ENCODE results near the gene ADAD2. TPM values are rescaled to one million over a fixed set of nuclear protein-coding genes. Genes with fewer than 3 reads are reported as not detected.

The ADAD2 gene
- total and polyA plus RNA-seq, 2 donors (not counting 3 experiments of a cell fraction or from before 2014, with no cell fraction given), result 0.04 TPM; not detected in 1

DNA sequence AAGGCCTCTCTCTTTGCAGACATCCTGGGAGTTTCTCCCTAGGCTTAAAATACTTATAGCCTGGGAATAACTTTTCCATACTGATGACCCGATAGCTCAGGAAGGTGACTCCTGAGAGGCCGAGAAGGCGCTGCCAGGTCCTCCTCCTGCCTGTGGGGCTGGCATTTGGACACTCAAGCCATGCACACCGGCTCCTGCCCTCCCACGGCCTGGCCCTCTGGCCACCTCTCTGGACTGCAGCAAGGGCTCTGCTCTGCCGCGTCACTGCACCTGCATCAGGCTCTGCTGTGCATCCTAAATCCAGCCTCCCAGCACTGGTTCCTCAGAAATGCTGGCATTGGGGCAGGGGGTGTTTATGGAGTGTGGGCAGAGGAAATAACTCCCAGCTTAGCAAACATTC lies 34.6 kb downstream of the ADAD2 start:
- ChIA-PET POLR2A (no interaction called here), CTCF (no interaction called here)
- Histone ChIP-seq H3K79me2 (ENCODE audit: control insufficient read depth, insufficient read depth, low read length) (no peaks in the 10 kb centered on the region), H3K4me3 (replicated peaks in 1 of 3; ENCODE audit: insufficient read depth in 1 of 3, low read depth in 1 of 3, low read length in 3 of 3) (no peak overlapping the region), H3K4me2 (ENCODE audit: insufficient read depth, low read length) (no peak overlapping the region), H3K27ac (ENCODE audit: insufficient read depth, low read depth, low read length) (no peak overlapping the region), H4K20me1 (replicated peaks; ENCODE audit: control insufficient read depth, extremely low read depth, insufficient read depth, low read length) (no peaks in the 10 kb centered on the region), H3K36me3 (ENCODE audit: control insufficient read depth in 2 of 2, extremely low read depth in 1 of 2, insufficient read depth in 2 of 2, low read length in 2 of 2) (no peaks in the 10 kb centered on the region), H3K9me1 (replicated peaks; ENCODE audit: control insufficient read depth, extremely low read depth, insufficient read depth, low read length) (no peaks in the 10 kb centered on the region), H3K27me3 (ENCODE audit: control insufficient read depth in 2 of 2, insufficient read depth in 2 of 2, low read length in 2 of 2) (peaks cover 0 to 2% of the 10 kb centered on the region in 2 experiments), H2AFZ (ENCODE audit: low read depth, low read length) (no peak overlapping the region), H3K4me1 (ENCODE audit: control insufficient read depth, extremely low read depth, insufficient read depth, low read length) (peaks cover 5% of the 10 kb centered on the region), H3K9me3 (replicated peaks; ENCODE audit: control insufficient read depth, insufficient read depth, low read length) (no peaks in the 10 kb centered on the region), H3K9ac (replicated peaks; ENCODE audit: extremely low read depth, insufficient read depth, low read length) (no peak overlapping the region)
- no TSS peak for BruUV-seq (replicated peaks)
- no peak for FAIRE-seq
- no peak for DNase-seq (ENCODE audit: low read depth, low spot score)
- intact Hi-C loops (cut with micrococcal nuclease) (no loop called here), dilution Hi-C loops (cut with MboI; ENCODE audit: extremely low pct_ligation_motif_present, low sequenced_read_pairs) (loop anchor here (25.0 kb wide), 1 partner anchor 187 kb away; no protein-coding TSS in a partner anchor)
- TF ChIP-seq, protein P1, sequence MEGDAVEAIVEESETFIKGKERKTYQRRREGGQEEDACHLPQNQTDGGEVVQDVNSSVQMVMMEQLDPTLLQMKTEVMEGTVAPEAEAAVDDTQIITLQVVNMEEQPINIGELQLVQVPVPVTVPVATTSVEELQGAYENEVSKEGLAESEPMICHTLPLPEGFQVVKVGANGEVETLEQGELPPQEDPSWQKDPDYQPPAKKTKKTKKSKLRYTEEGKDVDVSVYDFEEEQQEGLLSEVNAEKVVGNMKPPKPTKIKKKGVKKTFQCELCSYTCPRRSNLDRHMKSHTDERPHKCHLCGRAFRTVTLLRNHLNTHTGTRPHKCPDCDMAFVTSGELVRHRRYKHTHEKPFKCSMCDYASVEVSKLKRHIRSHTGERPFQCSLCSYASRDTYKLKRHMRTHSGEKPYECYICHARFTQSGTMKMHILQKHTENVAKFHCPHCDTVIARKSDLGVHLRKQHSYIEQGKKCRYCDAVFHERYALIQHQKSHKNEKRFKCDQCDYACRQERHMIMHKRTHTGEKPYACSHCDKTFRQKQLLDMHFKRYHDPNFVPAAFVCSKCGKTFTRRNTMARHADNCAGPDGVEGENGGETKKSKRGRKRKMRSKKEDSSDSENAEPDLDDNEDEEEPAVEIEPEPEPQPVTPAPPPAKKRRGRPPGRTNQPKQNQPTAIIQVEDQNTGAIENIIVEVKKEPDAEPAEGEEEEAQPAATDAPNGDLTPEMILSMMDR (IDR thresholded peaks at IDR 0.05; ENCODE audit: extremely low read depth in 1 of 2, insufficient read depth in 1 of 2, low read depth in 1 of 2, low read length in 2 of 2), result no peak
- TF ChIP-seq EZH2 (IDR thresholded peaks at IDR 0.05; ENCODE audit: borderline replicate concordance, low read depth, low read length, severe bottlenecking) (no peak), FOS (IDR thresholded peaks at IDR 0.05; ENCODE audit: borderline replicate concordance, insufficient read depth, low read length) (no peak), MAX (IDR thresholded peaks at IDR 0.05; ENCODE audit: insufficient read depth, insufficient read length) (no peak)

DNA sequence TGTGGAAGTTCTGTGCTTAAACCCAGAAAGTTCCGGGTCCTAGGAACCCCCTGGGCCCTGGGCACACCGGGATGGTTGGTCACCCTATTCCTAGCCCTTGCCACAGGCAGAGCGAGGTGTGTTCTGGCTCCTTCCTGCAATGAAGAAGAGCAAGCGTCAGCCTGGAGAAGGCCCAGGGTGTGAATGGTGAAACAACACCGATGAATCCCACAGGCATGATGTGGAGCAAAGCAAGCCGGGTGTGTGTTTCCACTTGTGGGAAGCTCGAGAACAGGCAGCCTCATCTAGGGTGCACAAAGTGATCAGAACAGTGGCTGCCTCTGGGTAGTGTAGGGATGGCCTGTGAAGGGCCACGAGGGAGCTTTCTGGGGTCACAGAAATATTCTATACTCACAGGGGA lies 35.1 kb downstream of the ADAD2 start:
- no TSS peak for BruUV-seq (replicated peaks)
- Histone ChIP-seq H3K9me3 (replicated peaks; ENCODE audit: control insufficient read depth, insufficient read depth, low read length) (no peaks in the 10 kb centered on the region), H3K27ac (ENCODE audit: insufficient read depth, low read depth, low read length) (no peak overlapping the region), H3K9ac (replicated peaks; ENCODE audit: extremely low read depth, insufficient read depth, low read length) (no peak overlapping the region), H2AFZ (ENCODE audit: low read depth, low read length) (no peak overlapping the region), H3K9me1 (replicated peaks; ENCODE audit: control insufficient read depth, extremely low read depth, insufficient read depth, low read length) (no peaks in the 10 kb centered on the region), H3K27me3 (ENCODE audit: control insufficient read depth in 2 of 2, insufficient read depth in 2 of 2, low read length in 2 of 2) (peaks cover 0 to 2% of the 10 kb centered on the region in 2 experiments), H4K20me1 (replicated peaks; ENCODE audit: control insufficient read depth, extremely low read depth, insufficient read depth, low read length) (no peaks in the 10 kb centered on the region), H3K4me1 (ENCODE audit: control insufficient read depth, extremely low read depth, insufficient read depth, low read length) (peaks cover 5% of the 10 kb centered on the region), H3K36me3 (ENCODE audit: control insufficient read depth in 2 of 2, extremely low read depth in 1 of 2, insufficient read depth in 2 of 2, low read length in 2 of 2) (no peaks in the 10 kb centered on the region), H3K4me3 (replicated peaks in 1 of 3; ENCODE audit: insufficient read depth in 1 of 3, low read depth in 1 of 3, low read length in 3 of 3) (no peak overlapping the region), H3K79me2 (ENCODE audit: control insufficient read depth, insufficient read depth, low read length) (no peaks in the 10 kb centered on the region), H3K4me2 (ENCODE audit: insufficient read depth, low read length) (no peak overlapping the region)
- intact Hi-C loops (cut with micrococcal nuclease), result no loop called here
- dilution Hi-C loops (cut with MboI; ENCODE audit: extremely low pct_ligation_motif_present, low sequenced_read_pairs), result loop anchor here (25.0 kb wide), 1 partner anchor 186 kb away; no protein-coding TSS in a partner anchor
- DNase-seq (ENCODE audit: low read depth, low spot score), result no peak
- POLR2A ChIA-PET, result no interaction called here
- no peak for TF ChIP-seq EZH2 (IDR thresholded peaks at IDR 0.05; ENCODE audit: borderline replicate concordance, low read depth, low read length, severe bottlenecking)
- TF ChIP-seq POLR2AphosphoS5 (IDR thresholded peaks at IDR 0.05; ENCODE audit: insufficient read depth, low read depth, low read length), result no peak
- TF ChIP-seq JUN (IDR thresholded peaks at IDR 0.05; ENCODE audit: borderline replicate concordance, insufficient read depth, insufficient read length, low read depth), result no peak
- TF ChIP-seq MAX (IDR thresholded peaks at IDR 0.05; ENCODE audit: insufficient read depth, insufficient read length), result no peak
- TF ChIP-seq POLR2A (IDR thresholded peaks at IDR 0.05; ENCODE audit: low read depth, low read length), result no peak
- TF ChIP-seq FOS (IDR thresholded peaks at IDR 0.05; ENCODE audit: borderline replicate concordance, insufficient read depth, low read length), result no peak
- TF ChIP-seq GATA2 (IDR thresholded peaks at IDR 0.05; ENCODE audit: insufficient read depth, insufficient read length, low read depth, low read length), result no peak
- TF ChIP-seq, protein P1 (IDR thresholded peaks at IDR 0.05; ENCODE audit: extremely low read depth in 1 of 2, insufficient read depth in 1 of 2, low read depth in 1 of 2, low read length in 2 of 2), result no peak
- TF ChIP-seq MYC (IDR thresholded peaks at IDR 0.05; ENCODE audit: low read depth, low read length), result no peak
- FAIRE-seq, result no peak
- CTCF ChIA-PET, result no interaction called here
